Omental fat pad (tissue), 4 donors: ENCODE data around the gene C2orf68. TPM values are rescaled to one million over a fixed set of nuclear protein-coding genes. Genes with fewer than 3 reads are reported as not detected.
"Not testable (repeated sequence)": the region's sequence is repeated elsewhere in the genome, so short reads cannot be mapped to it uniquely, and the experiment has no call there.

Source experiments
- ATAC-seq: fragments of 150-250 bp; one replicate; pipeline ENCODE4 v1.9.1; 2016; ENCODE audit warnings: mild to moderate bottlenecking, moderate library complexity; ENCODE audit not compliant: low FRiP score
- DNase-seq: peaks from one replicate; pipeline ENCODE4 v3.0.0-alpha.2; 2019; ENCODE audit warnings: low spot score
- total RNA-seq, 4 donors: library from RNA; depleted of rRNA; stranded (reverse); fragments of >200 nt; gene quantifications; one replicate each; pipeline ENCODE4 v1.1.0, GENCODE V29; 2016
- TF ChIP-seq, protein P1 (sequence below), 3 donors: fragments of 450-650 bp; IDR thresholded peaks; one replicate each; pipeline ENCODE4 v1.5.1; 2016 to 2017; ENCODE audit warnings: antibody characterized with exemption in 3 of 3, mild to moderate bottlenecking in 3 of 3, moderate library complexity in 2 of 3

Gene C2orf68
- total RNA-seq, 4 donors from 2014 or later: 7.9 to 19.5 (median 12.8) TPM

GRCh38 chr2:85597241-85597640 lies 14.6 kb downstream of the C2orf68 start:
- ATAC-seq (no peak), DNase-seq (no peak)
- TF ChIP-seq, protein P1, sequence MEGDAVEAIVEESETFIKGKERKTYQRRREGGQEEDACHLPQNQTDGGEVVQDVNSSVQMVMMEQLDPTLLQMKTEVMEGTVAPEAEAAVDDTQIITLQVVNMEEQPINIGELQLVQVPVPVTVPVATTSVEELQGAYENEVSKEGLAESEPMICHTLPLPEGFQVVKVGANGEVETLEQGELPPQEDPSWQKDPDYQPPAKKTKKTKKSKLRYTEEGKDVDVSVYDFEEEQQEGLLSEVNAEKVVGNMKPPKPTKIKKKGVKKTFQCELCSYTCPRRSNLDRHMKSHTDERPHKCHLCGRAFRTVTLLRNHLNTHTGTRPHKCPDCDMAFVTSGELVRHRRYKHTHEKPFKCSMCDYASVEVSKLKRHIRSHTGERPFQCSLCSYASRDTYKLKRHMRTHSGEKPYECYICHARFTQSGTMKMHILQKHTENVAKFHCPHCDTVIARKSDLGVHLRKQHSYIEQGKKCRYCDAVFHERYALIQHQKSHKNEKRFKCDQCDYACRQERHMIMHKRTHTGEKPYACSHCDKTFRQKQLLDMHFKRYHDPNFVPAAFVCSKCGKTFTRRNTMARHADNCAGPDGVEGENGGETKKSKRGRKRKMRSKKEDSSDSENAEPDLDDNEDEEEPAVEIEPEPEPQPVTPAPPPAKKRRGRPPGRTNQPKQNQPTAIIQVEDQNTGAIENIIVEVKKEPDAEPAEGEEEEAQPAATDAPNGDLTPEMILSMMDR (IDR thresholded peaks at IDR 0.05): no peak

GRCh38 chr2:85596486-85597143 lies 15.3 kb downstream of the C2orf68 start:
- ATAC-seq: no peak
- DNase-seq: no peak
- TF ChIP-seq, protein P1 (IDR thresholded peaks at IDR 0.05): no peak

GRCh38 chr2:85596026-85596333 lies 15.9 kb downstream of the C2orf68 start:
- ATAC-seq (peak; percentile 6), DNase-seq (no peak)
- TF ChIP-seq, protein P1 (IDR thresholded peaks at IDR 0.05): no peak

GRCh38 chr2:85595301-85596025 lies 16.4 kb downstream of the C2orf68 start, which contains the start of gene RNF181:
Gene RNF181, plus strand, starts transcription at chr2:85595745. Its CDS starts 19 bp downstream, at chr2:85595764.
- ATAC-seq: peak; percentile 97
- peak; percentile 75 for DNase-seq
- TF ChIP-seq, protein P1 (IDR thresholded peaks at IDR 0.05): no peak

DNA sequence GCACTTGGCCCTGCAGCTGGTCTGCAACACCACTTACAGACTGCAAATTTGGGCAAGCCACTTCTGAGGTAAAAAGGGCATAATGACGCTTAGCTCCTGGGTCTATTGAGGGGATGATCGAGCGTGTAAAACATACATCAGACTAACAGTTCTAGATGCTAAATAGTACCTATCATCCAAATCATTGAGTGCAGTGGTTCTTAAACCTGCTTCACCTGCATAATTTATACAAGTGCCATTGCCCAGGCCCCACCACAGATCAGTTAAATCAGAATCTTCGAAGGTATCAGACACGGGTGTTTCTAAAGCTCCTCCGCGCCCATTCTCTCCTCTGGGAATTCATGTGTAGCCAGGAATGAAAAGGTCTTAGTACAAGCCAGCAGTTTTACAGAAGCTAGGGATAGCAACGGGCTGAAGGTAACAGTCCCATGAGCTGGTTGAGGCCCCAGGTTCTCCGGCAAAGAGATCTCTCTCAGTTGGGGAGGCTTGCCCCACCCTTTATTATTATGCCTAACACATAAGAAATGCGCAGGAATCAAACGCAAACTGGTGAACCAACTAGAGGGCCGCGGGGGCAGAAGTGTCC lies 17.1 kb downstream of the C2orf68 start:
- ATAC-seq: peak; percentile 1
- TF ChIP-seq, protein P1 (IDR thresholded peaks at IDR 0.05): no peak

DNA sequence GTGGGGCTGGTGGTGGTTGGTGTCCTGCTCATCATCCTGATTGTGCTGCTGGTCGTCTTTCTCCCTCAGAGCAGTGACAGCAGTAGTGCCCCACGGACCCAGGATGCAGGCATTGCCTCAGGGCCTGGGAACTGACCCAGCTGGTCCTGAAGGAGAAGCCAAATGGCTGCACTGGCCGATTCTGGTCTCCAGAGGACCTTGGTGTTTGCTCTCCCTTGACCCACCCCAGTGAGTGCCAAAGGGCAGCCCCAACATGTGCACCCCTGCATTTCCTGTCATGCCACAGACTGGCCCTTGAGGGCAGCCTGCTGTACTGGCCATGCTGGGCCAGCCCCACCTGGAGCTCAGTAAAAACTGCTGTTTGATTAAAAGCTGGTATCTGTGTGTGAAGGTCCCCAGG lies 18.8 kb downstream of the C2orf68 start:
- no peak for DNase-seq
- TF ChIP-seq, protein P1 (IDR thresholded peaks at IDR 0.05): no peak
- no peak for ATAC-seq

More for the DNA sequence above, 17.1 kb downstream of the C2orf68 start:
- DNase-seq: no peak

- ATAC-seq, DNase-seq: not testable (repeated sequence)
These were observed 19.6 kb downstream of the C2orf68 start for GRCh38 chr2:85592299-85592698.
